Neural cell (in vitro differentiated cells): ENCODE results near the gene PLA2G5. TPM values are rescaled to one million over a fixed set of nuclear protein-coding genes. Genes with fewer than 3 reads are reported as not detected.

ENCODE experiments used
- H2AFZ ChIP-seq: fragments of 200-600, 300-800 bp; sonication (generic), shearing (Covaris generic); 2 replicates; pipeline ENCODE4 v1.6.0; 2014; ENCODE audit warnings: low read depth, mild to moderate bottlenecking, antibody characterized with exemption, low read length, moderate library complexity
- H3F3A ChIP-seq: fragments of 200-600 bp; shearing (Covaris generic); 2 replicates; pipeline ENCODE4 v1.6.1; 2016; ENCODE audit warnings: mild to moderate bottlenecking, moderate library complexity, mixed read lengths, antibody characterized with exemption, low read length; ENCODE audit not compliant: insufficient read depth, poor library complexity, severe bottlenecking
- H3K27ac ChIP-seq: fragments of 200-600, 300-800 bp; sonication (generic), shearing (Covaris generic); 2 replicates; pipeline ENCODE4 v1.5.1; 2014; ENCODE audit warnings: mild to moderate bottlenecking, low read length, moderate library complexity
- H3K27me3 ChIP-seq: fragments of 300-800, 200-600 bp; sonication (generic), shearing (Covaris generic); 2 replicates; pipeline ENCODE4 v1.6.0; 2014; ENCODE audit warnings: mild to moderate bottlenecking, low read depth, low read length, moderate library complexity; ENCODE audit not compliant: insufficient read depth
- H3K36me3 ChIP-seq: fragments of 300-800, 200-600 bp; sonication (generic), shearing (Covaris generic); 2 replicates; pipeline ENCODE4 v1.5.1; 2014; ENCODE audit warnings: mild to moderate bottlenecking, antibody characterized with exemption, low read length, moderate library complexity; ENCODE audit not compliant: insufficient read depth
- H3K4me2 ChIP-seq: fragments of 300-800, 200-600 bp; sonication (generic), shearing (Covaris generic); 2 replicates; pipeline ENCODE4 v1.6.0; 2014; ENCODE audit warnings: mild to moderate bottlenecking, low read length
- H3K4me3 ChIP-seq: fragments of 300-800, 200-600 bp; sonication (generic), shearing (Covaris generic); 2 replicates; pipeline ENCODE4 v1.5.1; 2014; ENCODE audit warnings: mild to moderate bottlenecking, low read length, moderate library complexity
- H3K79me2 ChIP-seq: fragments of 200-600 bp; shearing (Covaris generic); replicated peaks from 2 replicates; pipeline ENCODE4 v1.6.0; 2014; ENCODE audit warnings: mild to moderate bottlenecking, low read length, moderate library complexity; ENCODE audit not compliant: insufficient read depth
- H3K9ac ChIP-seq: fragments of 300-800, 200-600 bp; sonication (generic), shearing (Covaris generic); 2 replicates; pipeline ENCODE4 v1.6.1; 2016; ENCODE audit warnings: mild to moderate bottlenecking, low read length, mixed read lengths
- H3K9me2 ChIP-seq: fragments of 200-600 bp; shearing (Covaris generic); 2 replicates; pipeline ENCODE4 v1.6.1; 2016; ENCODE audit warnings: mild to moderate bottlenecking, low read length, mixed read lengths; ENCODE audit not compliant: insufficient read depth
- H3K9me3 ChIP-seq: fragments of 200-600, 300-800 bp; sonication (generic), shearing (Covaris generic); 2 replicates; pipeline ENCODE4 v1.6.1; 2016; ENCODE audit warnings: mild to moderate bottlenecking, mixed run types, low read length, moderate library complexity, mixed read lengths
- H4K20me1 ChIP-seq: fragments of 200-600 bp; shearing (Covaris generic); 2 replicates; pipeline ENCODE4 v1.6.1; 2016; ENCODE audit warnings: mild to moderate bottlenecking, mixed run types; ENCODE audit not compliant: insufficient read depth
- CTCF ChIP-seq: fragments of 450-650 bp; IDR thresholded peaks from 2 replicates; pipeline ENCODE4 v1.5.1; 2014; ENCODE audit warnings: antibody characterized with exemption, mild to moderate bottlenecking, moderate library complexity; ENCODE audit not compliant: poor library complexity, severe bottlenecking
- EP300 ChIP-seq: fragments of 450-650 bp; conservative IDR thresholded peaks from 2 replicates; pipeline ENCODE4 v1.6.1; 2014; ENCODE audit warnings: antibody characterized with exemption, mild to moderate bottlenecking, moderate library complexity; ENCODE audit not compliant: poor library complexity, severe bottlenecking
- EZH2 ChIP-seq: fragments of 200-600, 300-800 bp; shearing (Covaris generic), sonication (generic); IDR thresholded peaks from 2 replicates; pipeline ENCODE4 v1.6.1; 2014; ENCODE audit warnings: antibody characterized with exemption, low read length, borderline replicate concordance, mild to moderate bottlenecking; ENCODE audit not compliant: insufficient read depth, poor library complexity, severe bottlenecking
- MXI1 ChIP-seq: fragments of 450-650 bp; conservative IDR thresholded peaks from 2 replicates; pipeline ENCODE4 v1.6.1; 2014; ENCODE audit warnings: antibody characterized with exemption, mild to moderate bottlenecking; ENCODE audit not compliant: poor library complexity, severe bottlenecking
- POLR2AphosphoS5 ChIP-seq: IDR thresholded peaks from 2 replicates; pipeline ENCODE4 v1.6.1; 2012
- RAD21 ChIP-seq: fragments of 450-650 bp; conservative IDR thresholded peaks from 2 replicates; pipeline ENCODE4 v1.6.1; 2014; ENCODE audit warnings: antibody characterized with exemption, mild to moderate bottlenecking, moderate library complexity
- REST ChIP-seq: IDR thresholded peaks from 2 replicates; pipeline ENCODE4 v1.6.1; 2012; ENCODE audit warnings: borderline replicate concordance
- SMC3 ChIP-seq: fragments of 450-650 bp; conservative IDR thresholded peaks from 2 replicates; pipeline ENCODE4 v1.6.1; 2014; ENCODE audit warnings: antibody characterized with exemption, mild to moderate bottlenecking, moderate library complexity; ENCODE audit not compliant: poor library complexity
- TAF1 ChIP-seq: IDR thresholded peaks from 2 replicates; pipeline ENCODE4 v1.6.1; 2012; ENCODE audit warnings: low read depth
- polyA plus RNA-seq: library from polyadenylated mRNA; depleted of rRNA; stranded (reverse); fragments of >200 nt; gene quantifications from 2 replicates; pipeline ENCODE4 v1.2.3, GENCODE V29; 2014

Gene PLA2G5
- polyA plus RNA-seq, 1 donor from 2014 or later = not detected

GRCh38 chr1:20057886-20058420, 12.0 kb upstream of the PLA2G5 start:
- Histone ChIP-seq H3K27ac (no peak overlapping the region), H3K27me3 (no peaks in the 10 kb centered on the region), H3F3A (no peaks in the 10 kb centered on the region), H3K9ac (no peak overlapping the region), H3K9me2 (no peaks in the 10 kb centered on the region), H3K36me3 (no peaks in the 10 kb centered on the region), H4K20me1 (no peaks in the 10 kb centered on the region), H3K9me3 (no peaks in the 10 kb centered on the region), H3K4me3 (no peak overlapping the region), H2AFZ (no peak overlapping the region), H3K4me2 (no peak overlapping the region), H3K79me2 (no peaks in the 10 kb centered on the region)
- TF ChIP-seq EZH2 (no peak), EP300 (no peak), TAF1 (no peak), REST (no peak), RAD21 (no peak), MXI1 (no peak), POLR2AphosphoS5 (no peak), SMC3 (no peak), CTCF (no peak)

- Histone ChIP-seq H4K20me1 (no peaks in the 10 kb centered on the region), H3K79me2 (no peaks in the 10 kb centered on the region), H3K9me3 (no peaks in the 10 kb centered on the region), H3K36me3 (no peaks in the 10 kb centered on the region), H2AFZ (no peak overlapping the region), H3K27ac (no peak overlapping the region), H3K9me2 (no peaks in the 10 kb centered on the region), H3K9ac (no peak overlapping the region), H3K4me3 (no peak overlapping the region), H3K4me2 (no peak overlapping the region), H3F3A (no peaks in the 10 kb centered on the region), H3K27me3 (no peaks in the 10 kb centered on the region)
- no peak for TF ChIP-seq MXI1
- no peak for TF ChIP-seq EZH2
- TF ChIP-seq EP300 = no peak
- no peak for TF ChIP-seq REST
- no peak for TF ChIP-seq CTCF
- TF ChIP-seq TAF1 = no peak
- no peak for TF ChIP-seq POLR2AphosphoS5
- TF ChIP-seq SMC3 = no peak
- TF ChIP-seq RAD21 = no peak
These were observed 11.5 kb upstream of the PLA2G5 start for GRCh38 chr1:20058531-20058930.
